Hematopoietic multipotent progenitor cell treated with erythropoietin and hydrocortisone succinate and interleukin-3 and kit ligand, for 4 days (in vitro differentiated cells): ENCODE data around the gene NUDT21.
"Not testable (repeated sequence)": the region's sequence is repeated elsewhere in the genome, so short reads cannot be mapped to it uniquely, and the experiment has no call there.

Experiments
- DNase-seq: peaks from one replicate; pipeline ENCODE4 v3.0.0-alpha.2; 2015

NUDT21 gene

DNA sequence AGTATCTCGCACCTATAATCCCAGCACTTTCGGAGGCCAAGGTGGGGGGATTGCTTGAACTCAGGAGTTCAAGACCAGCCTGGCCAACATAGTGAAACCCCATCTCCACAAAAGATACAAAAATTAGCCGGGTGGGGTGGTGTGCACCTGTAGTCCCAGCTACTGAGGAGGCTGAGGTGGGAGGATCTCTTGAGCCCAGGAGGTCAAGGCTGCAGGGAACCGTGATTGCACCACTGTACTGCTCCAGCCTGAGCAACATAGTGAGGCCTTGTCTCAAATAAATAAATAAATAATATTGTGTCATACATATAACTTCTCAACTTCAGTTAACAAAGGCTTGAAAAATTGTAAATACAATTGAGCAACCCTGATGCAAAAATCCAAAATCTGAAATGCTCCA is 34.0 kb downstream of the NUDT21 start:
- no peak for DNase-seq

DNA sequence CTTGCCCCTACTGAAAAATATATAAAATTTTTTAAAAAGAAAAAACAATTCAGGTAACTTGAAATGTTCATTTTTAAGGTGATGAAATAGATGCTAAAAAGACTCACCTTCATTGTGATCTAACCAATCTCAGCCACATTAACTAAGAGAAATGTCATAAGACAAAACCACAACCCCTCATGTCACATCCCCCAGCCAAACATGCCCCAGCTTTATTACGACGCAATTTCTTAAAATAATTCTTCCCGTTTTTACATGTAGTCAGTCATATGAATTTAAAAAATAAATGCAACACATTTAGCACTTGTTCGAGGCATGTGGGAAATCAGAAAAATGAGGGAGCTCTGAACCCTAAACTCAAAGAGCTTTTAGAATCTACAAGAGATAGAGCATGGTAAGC is 35.3 kb downstream of the NUDT21 start:
- peak; percentile 57 for DNase-seq

DNA sequence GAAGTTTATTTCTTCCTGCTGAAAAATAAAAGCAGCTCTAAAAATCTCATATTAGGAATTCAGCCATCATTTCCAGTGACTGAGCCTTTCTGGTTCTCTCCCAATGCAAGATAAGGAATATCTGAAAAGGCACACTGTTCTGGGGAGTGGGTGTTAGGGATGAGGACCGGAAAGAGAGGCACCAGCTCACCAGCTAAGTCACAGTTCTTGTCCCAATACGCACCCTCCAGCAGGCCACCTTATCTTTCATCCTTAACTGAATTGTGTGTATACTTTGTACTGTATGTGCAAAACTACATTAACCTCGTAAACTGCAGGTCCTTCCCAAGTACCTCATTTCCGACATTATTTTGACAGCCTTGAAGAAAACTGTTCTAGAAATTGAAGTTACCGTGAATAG is 36.8 kb downstream of the NUDT21 start:
- DNase-seq: no peak

DNA sequence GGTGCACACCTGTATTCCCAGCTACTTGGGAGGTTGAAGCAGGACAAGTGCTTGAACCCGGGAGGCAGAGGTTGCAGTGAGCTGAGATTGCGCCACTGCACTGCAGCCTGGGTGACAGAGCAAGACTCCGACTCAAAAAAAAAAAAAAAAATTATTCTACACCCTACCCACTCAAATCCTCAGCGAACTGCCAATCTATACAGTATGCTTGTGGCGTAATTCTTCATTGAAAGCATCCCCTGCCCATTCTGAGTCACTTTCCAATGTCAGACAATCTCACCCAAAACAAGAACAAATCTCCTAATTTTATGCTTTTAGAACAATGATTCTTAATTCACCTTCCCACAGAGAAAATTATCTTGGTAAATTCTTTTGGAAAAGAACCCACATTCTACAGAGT is 37.8 kb downstream of the NUDT21 start:
- DNase-seq: no peak

DNA sequence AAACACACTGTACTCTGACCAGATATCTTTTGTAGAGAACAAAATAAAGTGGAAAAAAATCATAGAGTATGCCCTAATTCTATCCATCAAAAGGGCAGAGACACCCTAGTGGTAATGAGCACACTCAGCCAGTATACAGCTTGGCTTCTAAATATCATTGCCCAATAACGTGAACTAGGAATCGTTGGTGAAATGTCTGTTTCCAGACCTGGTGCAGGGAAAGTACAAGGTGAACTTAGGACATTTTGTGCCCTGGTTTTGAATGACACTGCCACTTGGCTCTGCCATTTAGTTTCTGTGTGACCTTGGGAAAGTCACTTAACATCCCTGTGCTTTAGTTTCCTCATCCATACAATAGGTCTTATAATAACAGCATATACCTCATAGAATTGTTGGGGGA is 39.5 kb downstream of the NUDT21 start:
- DNase-seq: no peak

DNA sequence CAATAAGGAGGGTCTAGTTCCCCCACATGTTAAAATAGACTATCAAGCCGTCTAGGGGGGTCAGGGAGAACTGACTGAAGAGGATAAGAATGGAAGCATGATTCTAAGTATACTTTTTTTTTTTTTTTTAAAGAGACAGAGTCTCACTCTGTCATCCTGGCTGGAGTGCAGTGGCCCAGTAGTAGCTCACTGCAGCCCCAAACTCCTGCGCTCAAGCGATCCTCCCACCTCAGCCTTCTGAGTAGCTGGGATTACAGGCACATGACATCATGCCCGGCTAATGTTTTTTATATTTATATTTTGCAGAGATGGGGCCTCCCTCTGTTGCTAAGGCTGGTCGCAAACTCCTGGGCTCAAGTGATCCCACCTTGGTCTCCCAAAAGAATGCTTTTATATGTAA is 40.0 kb downstream of the NUDT21 start:
- no peak for DNase-seq

DNA sequence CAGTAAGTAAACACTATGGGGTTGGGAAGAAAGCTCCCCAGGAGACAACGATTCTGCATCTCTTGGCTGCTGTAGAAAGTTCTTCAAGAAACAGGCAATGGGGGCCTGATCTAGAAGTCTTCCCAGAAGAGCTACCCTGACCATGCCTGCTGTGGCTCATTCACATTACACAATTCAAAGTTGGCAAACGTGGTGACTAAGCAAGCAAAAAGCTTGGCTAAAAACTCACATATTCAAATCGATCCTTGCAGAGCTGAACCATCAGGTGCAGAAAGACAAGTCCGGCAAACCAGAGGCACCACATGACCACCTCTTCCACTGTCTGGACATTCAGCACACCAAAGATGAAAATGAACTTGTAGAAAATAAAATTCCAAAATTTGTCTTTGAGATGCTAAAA is 41.9 kb downstream of the NUDT21 start:
- no peak for DNase-seq

DNA sequence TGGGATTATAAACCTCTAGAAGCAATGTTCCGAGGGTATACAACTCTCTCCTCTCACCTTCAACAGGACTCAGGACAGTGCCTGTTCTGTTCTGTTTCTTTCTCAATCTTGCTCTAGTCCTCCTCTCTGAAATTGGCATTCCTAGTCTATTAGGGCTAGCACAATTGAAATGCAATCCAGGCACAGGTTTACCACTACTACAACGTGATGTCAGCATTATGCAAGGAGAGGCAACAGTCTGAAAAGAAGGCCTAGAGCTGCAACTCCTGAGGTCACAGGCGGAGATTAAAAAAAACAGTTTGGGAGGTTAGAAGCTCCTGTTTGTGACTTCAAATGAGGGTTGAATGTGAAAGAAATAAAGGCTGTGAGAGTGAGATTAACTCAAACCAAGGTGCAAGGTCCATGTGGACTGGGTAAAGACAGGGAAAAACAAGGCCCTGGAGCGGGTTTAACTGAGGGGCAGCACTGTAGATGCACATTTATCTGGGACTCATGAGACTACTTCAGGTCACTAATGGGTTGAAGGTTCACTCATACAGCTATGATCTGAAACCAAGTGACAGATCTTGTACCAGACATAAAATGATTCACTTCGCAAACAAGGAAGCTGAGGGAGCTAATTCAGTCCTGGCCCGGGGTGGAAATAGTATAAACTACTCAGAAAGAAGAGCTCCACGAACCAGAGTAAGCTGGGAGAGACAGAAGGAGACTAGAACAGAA is 42.6 kb downstream of the NUDT21 start:
- DNase-seq: no peak

DNA sequence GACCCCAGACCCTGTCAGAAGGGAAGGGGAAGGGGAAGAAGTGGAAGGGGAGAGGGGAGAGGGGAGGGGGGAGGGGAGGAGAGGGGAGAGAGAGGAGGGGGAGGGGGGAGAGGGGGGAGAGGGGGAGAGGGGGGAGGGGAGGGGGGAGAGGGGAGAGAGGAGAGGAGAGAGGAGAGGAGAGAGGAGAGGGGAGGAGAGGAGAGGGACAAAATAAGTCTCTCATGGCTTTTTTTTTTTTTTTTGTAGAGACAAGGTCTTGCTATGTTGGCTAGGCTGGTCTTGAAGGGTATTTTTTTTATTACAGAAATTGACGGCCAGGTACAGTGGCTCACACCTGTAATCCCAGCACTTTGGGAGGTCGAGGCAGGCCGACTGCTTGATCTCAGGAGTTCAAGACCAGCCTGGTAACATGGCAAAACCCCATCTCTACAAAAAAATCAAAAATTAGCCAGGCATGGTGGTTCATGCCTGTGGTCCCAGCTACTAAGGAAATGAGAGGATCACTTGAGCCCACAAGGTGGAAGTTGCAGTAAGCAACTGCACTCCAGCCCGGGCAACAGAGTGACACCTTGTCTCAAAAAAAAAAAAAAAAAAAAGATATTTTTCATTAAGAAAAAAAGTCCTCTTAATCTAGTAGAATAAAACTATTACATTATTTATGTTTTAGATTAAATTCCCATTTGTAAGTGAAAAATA is 45.0 kb downstream of the NUDT21 start:
- DNase-seq: no peak

DNA sequence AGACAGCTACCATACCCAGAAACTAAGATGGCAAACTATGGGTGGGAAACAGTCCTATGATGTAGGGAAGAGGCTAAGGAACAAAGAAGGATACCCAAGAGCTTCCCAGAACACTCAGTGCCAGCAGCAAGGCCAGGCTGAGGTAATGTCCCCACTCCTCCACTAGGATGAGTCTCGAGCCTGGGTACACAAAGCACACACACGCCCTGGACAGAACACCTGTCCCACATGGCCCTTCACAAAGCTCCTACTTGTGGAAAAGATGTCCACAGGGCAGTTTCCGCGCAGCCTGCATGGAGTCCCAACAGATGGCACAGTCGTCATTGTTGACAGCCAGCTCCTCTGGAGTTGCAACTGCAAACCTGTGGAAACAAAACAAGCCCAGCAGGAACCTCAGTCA is 49.6 kb downstream of the NUDT21 start:
- peak; percentile 41 for DNase-seq

DNA sequence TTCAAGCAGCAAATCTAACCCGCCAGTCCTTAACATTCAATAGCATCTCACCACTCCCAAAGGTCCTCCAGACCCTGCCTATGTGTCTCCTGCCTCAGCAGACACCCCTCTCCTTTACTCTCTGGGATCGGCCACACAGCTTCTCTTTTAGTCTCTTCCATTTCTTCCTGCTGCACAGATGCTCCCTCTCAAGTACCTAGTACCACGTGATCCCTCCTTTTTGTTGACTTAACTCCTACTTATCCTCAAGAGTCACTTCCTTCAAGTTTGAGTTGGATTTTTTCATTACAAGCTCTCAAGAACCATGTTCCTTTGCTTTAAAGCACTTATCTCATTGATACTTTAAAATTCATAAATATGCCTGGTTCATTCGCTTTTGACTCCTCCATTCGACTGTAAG is 50.7 kb downstream of the NUDT21 start:
- DNase-seq: no peak

DNA sequence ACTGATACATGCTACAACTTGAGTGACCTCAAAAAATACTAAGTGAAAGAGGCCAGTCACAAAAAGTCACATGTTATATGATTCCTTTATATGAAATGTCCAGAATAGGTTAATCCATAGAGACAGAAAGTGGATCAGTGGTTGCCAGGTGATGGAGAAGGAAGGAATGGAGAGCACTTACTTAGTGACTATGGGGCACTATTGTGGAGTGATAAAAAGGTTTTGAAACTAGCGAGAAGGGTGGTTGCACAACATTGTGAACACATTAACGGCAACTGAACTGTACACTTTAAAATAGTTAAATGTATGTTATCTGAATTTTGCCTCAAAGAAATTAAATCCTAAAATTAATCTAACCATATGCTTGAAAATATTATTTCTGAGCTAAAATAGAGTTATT is 51.6 kb downstream of the NUDT21 start:
- no peak for DNase-seq

DNA sequence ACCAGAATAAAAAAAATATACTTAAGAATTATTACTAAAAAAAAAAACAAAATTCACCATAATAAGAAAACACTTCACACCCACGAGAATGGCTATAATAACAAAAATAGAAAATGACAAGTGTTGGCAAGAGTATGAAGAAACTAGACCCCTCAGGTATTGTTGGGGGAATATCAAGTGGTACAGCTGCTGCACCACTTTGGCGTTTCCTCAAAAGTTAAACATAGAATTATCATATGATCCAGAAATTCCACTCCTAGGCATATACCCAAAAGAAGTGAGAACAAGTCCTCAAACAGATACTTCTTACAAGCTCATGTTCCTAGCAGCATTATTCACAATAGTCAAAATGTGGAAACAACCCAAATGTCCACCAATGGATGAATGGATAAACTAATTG is 52.1 kb downstream of the NUDT21 start:
- no peak for DNase-seq

DNA sequence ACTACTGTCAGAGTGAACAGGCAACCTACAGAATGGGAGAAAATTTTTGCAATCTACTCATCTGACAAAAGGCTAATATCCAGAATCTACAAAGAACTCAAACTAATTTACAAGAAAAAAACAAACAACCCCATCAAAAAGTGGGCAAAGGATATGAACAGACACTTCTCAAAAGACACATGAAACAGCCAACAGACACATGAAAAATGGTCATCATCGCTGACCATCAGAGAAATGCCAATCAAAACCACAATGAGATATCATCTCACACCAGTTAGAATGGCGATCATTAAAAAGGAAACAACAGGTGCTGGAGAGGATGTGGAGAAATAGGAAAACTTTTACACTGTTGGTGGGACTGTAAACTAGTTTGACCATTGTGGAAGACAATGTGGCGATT is 54.4 kb downstream of the NUDT21 start:
- not testable (repeated sequence) for DNase-seq

DNA sequence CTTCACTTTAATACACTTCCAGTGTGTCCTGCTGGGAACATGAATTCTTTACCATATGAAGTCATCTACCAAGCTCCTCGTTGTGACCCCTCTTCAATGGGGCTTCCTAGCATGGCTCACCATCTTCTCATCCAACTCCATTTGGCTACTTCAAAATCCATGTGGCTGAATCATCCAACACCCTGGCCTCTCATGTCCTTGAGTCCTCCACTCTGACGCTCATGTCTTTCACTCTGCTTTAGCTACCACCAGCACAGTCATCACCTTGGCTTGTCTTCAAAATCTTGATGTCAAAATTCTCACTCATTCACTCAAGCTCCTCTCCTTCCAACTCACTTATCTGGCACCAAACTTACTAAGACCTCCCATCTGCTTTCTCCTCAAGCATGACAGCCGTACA is 61.6 kb downstream of the NUDT21 start:
- no peak for DNase-seq

DNA sequence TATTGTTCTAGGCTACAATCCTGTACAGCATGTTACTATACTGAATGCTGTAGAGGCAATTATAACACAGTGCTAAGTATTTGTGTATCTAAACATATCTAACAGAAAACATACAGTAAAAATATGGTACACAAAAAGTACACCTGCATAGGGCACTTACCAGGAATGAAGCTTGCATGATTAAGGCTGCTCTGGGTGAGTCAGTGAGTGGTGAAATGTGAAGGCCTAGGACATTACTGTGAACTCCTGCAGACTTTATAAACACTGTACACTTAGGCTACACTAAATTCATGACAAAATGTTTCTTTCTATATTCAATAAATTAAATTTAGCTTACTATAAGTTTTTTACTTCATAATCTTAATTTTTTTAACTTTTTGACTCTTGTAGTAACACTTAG is 62.9 kb downstream of the NUDT21 start:
- no peak for DNase-seq

DNA sequence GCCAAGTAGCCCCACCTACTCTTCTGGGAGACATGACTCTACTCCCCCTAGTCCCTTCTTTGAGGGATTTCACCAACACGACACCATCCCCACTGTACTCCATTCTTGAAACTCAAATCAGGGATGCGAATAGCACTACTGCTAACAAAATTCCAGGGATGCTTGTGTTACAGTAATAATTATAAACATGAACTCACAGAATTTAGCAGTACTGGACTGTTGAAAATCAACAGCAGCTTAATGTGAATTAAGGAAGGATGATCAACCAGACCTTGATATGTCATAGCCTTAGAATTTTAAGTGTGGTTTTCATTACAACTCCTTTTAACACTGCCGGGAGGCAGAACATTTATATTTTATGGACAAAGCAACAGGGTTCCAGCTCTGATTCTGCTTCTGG is 63.7 kb downstream of the NUDT21 start:
- no peak for DNase-seq

DNA sequence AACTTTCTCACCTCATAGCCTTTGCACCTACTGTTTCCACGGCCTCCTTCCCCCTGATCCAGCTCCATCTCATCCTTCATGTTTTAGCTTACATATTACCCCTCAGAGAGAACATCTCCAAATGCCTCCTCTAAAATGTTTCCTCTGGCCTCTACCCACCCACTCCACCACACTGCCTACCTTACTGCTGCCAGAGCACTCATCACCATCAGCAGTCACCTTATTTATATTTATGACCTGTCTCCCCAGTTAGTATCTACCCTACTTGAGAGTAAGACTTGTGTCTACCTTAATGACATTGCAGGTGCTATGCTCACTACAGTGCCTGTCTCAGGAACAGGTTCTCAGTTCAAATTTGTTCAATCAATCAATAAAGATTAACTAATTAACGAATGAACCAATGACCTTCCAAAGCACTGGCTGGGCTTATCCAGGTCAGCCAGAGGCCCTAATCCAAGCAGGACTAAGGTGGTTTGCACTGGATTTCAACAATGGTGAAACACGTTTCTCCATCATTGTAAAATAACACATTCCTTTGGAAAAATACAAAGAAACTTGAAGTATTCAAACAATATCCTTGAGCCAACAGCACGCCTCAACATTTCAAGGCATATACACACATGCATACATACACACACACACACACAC is 66.9 kb downstream of the NUDT21 start:
- no peak for DNase-seq

DNA sequence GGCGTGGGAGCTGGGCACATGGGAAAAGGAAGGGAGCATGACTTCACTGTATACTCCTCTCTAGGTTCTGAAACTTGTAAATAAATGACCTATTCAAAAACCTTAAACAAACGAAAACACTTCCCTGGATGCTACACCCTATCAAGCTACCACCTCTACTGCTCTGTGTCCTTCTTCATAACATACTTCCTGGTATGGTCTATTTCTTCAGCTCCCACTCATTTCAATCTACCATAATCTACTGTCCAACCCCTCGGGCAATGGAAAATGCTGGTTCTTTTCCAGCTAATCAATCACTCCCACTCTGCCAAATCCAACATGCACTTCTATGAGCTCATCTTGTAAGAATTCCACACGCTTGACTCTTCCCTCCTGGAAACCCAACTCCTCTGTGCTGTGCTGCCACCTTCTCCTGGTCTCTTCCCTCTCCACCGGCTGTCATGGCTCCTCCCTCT is 68.2 kb downstream of the NUDT21 start:
- DNase-seq: no peak

DNA sequence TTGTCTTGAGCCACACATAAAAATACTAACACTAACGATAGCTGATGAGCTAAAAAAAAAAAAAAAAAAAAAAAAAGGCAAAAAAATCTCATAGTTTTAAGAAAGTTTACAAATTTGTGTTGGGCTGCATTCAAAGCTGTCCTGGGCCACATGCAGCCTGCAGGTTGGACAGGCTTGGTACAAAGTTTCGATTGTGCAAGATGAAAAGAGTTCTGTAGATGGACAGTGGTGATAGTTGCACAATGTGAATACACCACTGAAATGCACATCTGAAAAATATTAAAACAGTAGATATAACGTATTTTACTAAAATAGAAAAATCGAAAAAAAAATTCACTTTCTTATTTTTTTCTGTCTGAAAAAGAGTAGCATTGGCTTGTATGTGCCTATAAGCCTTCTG is 68.7 kb downstream of the NUDT21 start:
- no peak for DNase-seq

DNA sequence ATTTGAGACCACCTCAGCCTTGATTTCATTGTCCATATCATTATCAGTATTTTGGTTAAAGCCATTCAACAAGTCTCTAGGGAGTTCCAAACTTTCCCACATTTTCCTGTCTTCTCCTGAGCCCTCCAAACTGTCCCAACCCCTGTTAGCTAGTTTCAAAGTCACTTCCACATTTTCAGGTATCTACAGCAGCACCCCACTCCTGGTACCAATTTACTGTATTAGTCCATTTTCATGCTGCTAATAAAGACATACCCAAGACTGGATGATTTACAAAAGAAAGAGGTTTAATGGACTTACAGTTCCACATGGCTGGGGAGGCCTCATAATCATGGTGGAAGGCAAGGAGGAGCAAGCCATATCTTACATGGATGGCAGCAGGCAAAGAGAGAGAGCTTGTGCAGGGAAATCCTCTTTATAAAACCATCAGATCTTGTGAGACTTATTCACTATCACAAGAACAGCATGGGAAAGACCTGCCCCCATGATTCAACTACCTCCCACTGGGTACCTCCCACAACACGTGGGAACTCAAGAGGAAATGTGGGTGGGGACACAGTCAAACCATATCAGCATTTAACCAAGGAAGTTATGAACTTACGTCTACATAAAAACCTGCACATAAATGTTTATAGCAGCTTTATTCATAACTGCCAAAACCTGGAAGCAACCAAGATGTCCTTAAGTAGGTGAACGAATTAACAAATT is 70.2 kb downstream of the NUDT21 start:
- DNase-seq: not testable (repeated sequence)
